Gastroesophageal sphincter (tissue), 3 donors: Measurements from ENCODE around the gene FBXL17.

Experiments used
- CTCF ChIP-seq, 4 experiments: fragments of 200-600 bp in 2 of 4; fragments of 450-650 bp in 2 of 4; sonication (generic) in 1 of 4; IDR thresholded peaks; one replicate each; pipeline ENCODE4 v1.5.1; 2017 to 2019; ENCODE audit warnings: antibody characterized with exemption in 4 of 4, mild to moderate bottlenecking in 2 of 4, moderate library complexity in 2 of 4
- EP300 ChIP-seq: sonication (generic); formaldehyde crosslinking; IDR thresholded peaks from one replicate; pipeline ENCODE4 v1.6.1; 2017; ENCODE audit warnings: antibody characterized with exemption, mild to moderate bottlenecking
- POLR2A ChIP-seq, 2 donors: fragments of 450-650 bp; IDR thresholded peaks; one replicate each; pipeline ENCODE4 v1.6.1; 2017; ENCODE audit warnings: antibody characterized with exemption in 2 of 2, mild to moderate bottlenecking in 2 of 2, moderate library complexity in 1 of 2
- POLR2AphosphoS5 ChIP-seq: sonication (generic); formaldehyde crosslinking; IDR thresholded peaks from one replicate; pipeline ENCODE4 v1.6.1; 2017; ENCODE audit warnings: antibody characterized with exemption

DNA sequence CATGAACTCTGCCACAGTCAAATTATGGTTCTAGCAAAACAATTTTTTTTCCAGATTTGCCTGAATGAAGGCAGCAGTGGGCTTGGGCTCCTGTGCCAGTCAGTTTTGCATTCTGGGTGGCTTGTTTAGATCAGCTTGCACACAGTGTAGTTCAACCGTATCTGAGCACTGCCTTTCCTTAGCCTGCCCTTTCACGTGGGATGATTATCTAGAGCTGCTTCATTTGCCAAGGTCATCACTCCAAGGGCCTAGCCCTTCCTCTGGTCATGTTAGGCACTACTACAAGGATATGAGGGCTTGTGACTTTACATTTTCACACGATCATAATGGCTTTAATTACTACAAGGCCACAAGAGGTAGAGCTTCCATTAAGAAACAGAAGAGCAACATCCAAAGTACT, 560.6 kb downstream of the FBXL17 start:
- TF ChIP-seq EP300 (no peak), CTCF (IDR thresholded peaks at IDR 0.05) (no peak), POLR2AphosphoS5 (no peak), POLR2A (IDR thresholded peaks at IDR 0.05) (no peak)
